Astrocyte (in vitro differentiated cells and primary cell): Measurements from ENCODE around the gene SAMD4A. TPM values are rescaled to one million over a fixed set of nuclear protein-coding genes. Genes with fewer than 3 reads are reported as not detected.

Source experiments
- DNase-seq: peaks from one replicate; pipeline ENCODE4 v3.0.0-alpha.2; 2010; ENCODE audit warnings: low read depth
- FAIRE-seq: peaks from 2 replicates; lab custom pipeline; 2011; peaks lifted over from hg19 to GRCh38; lab: Jason Lieb, UNC
- H2AFZ ChIP-seq: 2 replicates; pipeline ENCODE4 v1.6.0; 2012; ENCODE audit warnings: low read depth, low read length, inconsistent platforms
- H3K27ac ChIP-seq: 2 replicates; pipeline ENCODE4 v1.5.1; 2011; ENCODE audit warnings: low read depth, low read length, inconsistent platforms
- H3K27me3 ChIP-seq: 2 replicates; pipeline ENCODE4 v1.6.0; 2011; ENCODE audit warnings: low read length, inconsistent platforms; ENCODE audit not compliant: insufficient read depth
- H3K36me3 ChIP-seq: 2 replicates; pipeline ENCODE4 v1.5.1; 2011; ENCODE audit warnings: low read length, inconsistent platforms; ENCODE audit not compliant: insufficient read depth
- H3K4me1 ChIP-seq: 2 replicates; pipeline ENCODE4 v1.5.1; 2011; ENCODE audit warnings: low read length, inconsistent platforms; ENCODE audit not compliant: insufficient read depth
- H3K4me2 ChIP-seq: 2 replicates; pipeline ENCODE4 v1.6.0; 2012; ENCODE audit warnings: low read length, inconsistent platforms
- H3K4me3 ChIP-seq: 2 replicates; pipeline ENCODE4 v1.5.1; 2011; ENCODE audit warnings: low read depth, mild to moderate bottlenecking, low read length, inconsistent platforms; ENCODE audit not compliant: insufficient read depth
- H3K79me2 ChIP-seq: 2 replicates; pipeline ENCODE4 v1.6.0; 2012; ENCODE audit warnings: mild to moderate bottlenecking, low read length, inconsistent platforms; ENCODE audit not compliant: insufficient read depth
- H3K9ac ChIP-seq: 2 replicates; pipeline ENCODE4 v1.6.0; 2012; ENCODE audit warnings: mild to moderate bottlenecking, low read length, inconsistent platforms
- H3K9me3 ChIP-seq: 2 replicates; pipeline ENCODE4 v1.5.1; 2012; ENCODE audit warnings: low read depth, mild to moderate bottlenecking, low read length, inconsistent platforms; ENCODE audit not compliant: insufficient read depth
- H4K20me1 ChIP-seq: 2 replicates; pipeline ENCODE4 v1.6.0; 2012; ENCODE audit warnings: low read length, inconsistent platforms; ENCODE audit not compliant: insufficient read depth
- H3K27ac Mint-ChIP-seq: one replicate; pipeline ENCODE4 v1.8.0; 2021; ENCODE audit warnings: mild to moderate bottlenecking, mixed read lengths; ENCODE audit not compliant: unreplicated experiment
- H3K27me3 Mint-ChIP-seq: one replicate; pipeline ENCODE4 v1.8.0; 2021; ENCODE audit warnings: low read depth, mixed read lengths; ENCODE audit not compliant: unreplicated experiment
- H3K36me3 Mint-ChIP-seq: one replicate; pipeline ENCODE4 v1.8.0; 2021; ENCODE audit warnings: low read depth, mixed read lengths; ENCODE audit not compliant: unreplicated experiment
- H3K4me1 Mint-ChIP-seq: one replicate; pipeline ENCODE4 v1.8.0; 2021; ENCODE audit warnings: low read depth, mixed read lengths; ENCODE audit not compliant: unreplicated experiment
- H3K4me3 Mint-ChIP-seq: one replicate; pipeline ENCODE4 v1.8.0; 2021; ENCODE audit warnings: mild to moderate bottlenecking, moderate library complexity, mixed read lengths; ENCODE audit not compliant: unreplicated experiment
- H3K9me3 Mint-ChIP-seq: one replicate; pipeline ENCODE4 v1.8.0; 2021; ENCODE audit warnings: mild to moderate bottlenecking, mixed read lengths; ENCODE audit not compliant: unreplicated experiment
- CTCF ChIP-seq: IDR thresholded peaks from 2 replicates; pipeline ENCODE4 v1.5.1; 2011; ENCODE audit warnings: low read depth, mild to moderate bottlenecking, inconsistent platforms, low read length, moderate library complexity; ENCODE audit not compliant: insufficient read depth
- EZH2 ChIP-seq: IDR thresholded peaks from 2 replicates; pipeline ENCODE4 v1.6.1; 2012; ENCODE audit warnings: mild to moderate bottlenecking, low read length, inconsistent platforms; ENCODE audit not compliant: insufficient read depth
- total RNA-seq: library from RNA; stranded (reverse); gene quantifications from 2 replicates; pipeline ENCODE4 v1.2.1, GENCODE V29; 2021

The SAMD4A gene
- total RNA-seq, 1 donor from 2014 or later: 68.2 TPM

DNA sequence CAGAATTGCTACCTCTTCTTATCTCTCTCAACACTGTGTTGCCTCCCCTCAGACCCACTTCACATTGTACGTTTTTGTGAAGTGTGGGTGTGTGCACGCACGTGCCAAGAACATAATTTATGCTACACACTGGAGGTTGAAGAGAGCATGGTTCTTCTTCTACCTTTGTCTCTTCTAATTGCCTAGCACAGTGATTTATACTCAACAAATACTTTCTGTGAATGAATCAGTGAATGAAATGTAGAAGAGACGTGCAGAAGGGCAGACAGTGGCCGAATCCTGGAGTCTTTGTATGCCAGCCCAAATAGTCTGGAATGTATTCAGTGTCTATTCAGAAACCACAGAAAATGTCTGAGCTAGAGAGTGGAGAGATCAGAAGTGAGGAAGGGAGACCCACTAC is 4.6 kb upstream of the SAMD4A start:
- no peaks in the 10 kb centered on the region for H3K27me3 Mint-ChIP-seq

GRCh38 chr14:54564071-54564867 is 2.7 kb upstream of the SAMD4A start:
- H3K4me2 ChIP-seq: peak overlapping the region; percentile 87
- H2AFZ ChIP-seq: no peak overlapping the region
- peaks cover 33% of the 10 kb centered on the region for H3K4me1 ChIP-seq
- H3K9ac ChIP-seq: peak overlapping the region; percentile 96
- peak overlapping the region; percentile 77 for H3K4me3 ChIP-seq
- peak; percentile 54 for FAIRE-seq
- H3K4me1 Mint-ChIP-seq: peaks cover 17% of the 10 kb centered on the region
- H4K20me1 ChIP-seq: peaks cover 9% of the 10 kb centered on the region
- no peaks in the 10 kb centered on the region for H3K27me3 Mint-ChIP-seq
- peak overlapping the region; percentile 91 for H3K4me3 Mint-ChIP-seq
- H3K27ac Mint-ChIP-seq: peak overlapping the region; percentile 86
- H3K27me3 ChIP-seq: no peaks in the 10 kb centered on the region
- H3K9me3 ChIP-seq: no peaks in the 10 kb centered on the region
- TF ChIP-seq CTCF: peak; percentile 72
- TF ChIP-seq EZH2: no peak
- peaks cover 9% of the 10 kb centered on the region for H3K36me3 Mint-ChIP-seq
- DNase-seq: peak; percentile 27
- peaks cover 2% of the 10 kb centered on the region for H3K9me3 Mint-ChIP-seq
- H3K79me2 ChIP-seq: peaks cover 22% of the 10 kb centered on the region
- peak overlapping the region; percentile 88 for H3K27ac ChIP-seq
- H3K36me3 ChIP-seq: no peaks in the 10 kb centered on the region

More for the DNA sequence above, 4.6 kb upstream of the SAMD4A start:
- Mint-ChIP-seq H3K4me1 (peaks cover 12% of the 10 kb centered on the region), H3K27ac (peak overlapping the region; percentile 94), H3K4me3 (no peak overlapping the region), H3K9me3 (no peaks in the 10 kb centered on the region), H3K36me3 (no peaks in the 10 kb centered on the region)
- no peaks in the 10 kb centered on the region for H4K20me1 ChIP-seq
- H3K9ac ChIP-seq: peak overlapping the region; percentile 7
- no peak overlapping the region for H3K4me3 ChIP-seq
- FAIRE-seq (peak; percentile 91), DNase-seq (peak; percentile 72)
- peak overlapping the region; percentile 58 for H3K4me2 ChIP-seq
- H3K9me3 ChIP-seq: no peaks in the 10 kb centered on the region
- H3K27ac ChIP-seq: peak overlapping the region; percentile 21
- H3K79me2 ChIP-seq: peaks cover 4% of the 10 kb centered on the region
- no peaks in the 10 kb centered on the region for H3K27me3 ChIP-seq
- H3K4me1 ChIP-seq: peaks cover 27% of the 10 kb centered on the region
- H3K36me3 ChIP-seq: no peaks in the 10 kb centered on the region
- TF ChIP-seq CTCF (no peak), EZH2 (no peak)
- no peak overlapping the region for H2AFZ ChIP-seq
